A549 (cell line): ENCODE measurements around the gene TMEM163. TPM values are rescaled to one million over a fixed set of nuclear protein-coding genes. Genes with fewer than 3 reads are reported as not detected.

Source experiments
- ATAC-seq, 2 experiments: fragments of 200-7000 bp in 1 of 2; fragments of >200 bp in 1 of 2; cut with Nextera tagmentation in 1 of 2; cut with Tn5 transposase in 1 of 2; 3 replicates each; pipeline versions ENCODE4 v1.8.0 to v1.9.1; 2018 to 2020; ENCODE audit warnings: mild to moderate bottlenecking in 1 of 2, moderate library complexity in 1 of 2
- CTCF ChIA-PET: fragments of 300-600 bp; sonication (Branson Sonifier 250); formaldehyde crosslinking; extraction: SDS; loops from one replicate; lab custom pipeline; 2021; ENCODE audit warnings: antibody characterized with exemption, inconsistent platforms; lab: Yijun Ruan, JAX
- POLR2A ChIA-PET: fragments of 350-600 bp; formaldehyde crosslinking; extraction: SDS; loops from one replicate; lab custom pipeline; 2021; ENCODE audit warnings: antibody characterized with exemption, inconsistent platforms; lab: Yijun Ruan, JAX
- DNase-seq, 2 experiments: peaks; one replicate each; pipeline versions ENCODE4 v3.0.0 to v3.0.0-alpha.2; 2011 to 2016; ENCODE audit warnings: low read depth in 1 of 2, low spot score in 1 of 2
- FAIRE-seq: peaks from 2 replicates; lab custom pipeline; 2011; peaks lifted over from hg19 to GRCh38; lab: Jason Lieb, UNC
- H3K27ac ChIP-seq, 2 experiments: fragments of >200 bp; sonication (Bioruptor Twin); formaldehyde crosslinking; 3 replicates each; pipeline ENCODE4 v1.5.1; 2016 to 2017
- H3K4me1 ChIP-seq: fragments of >200 bp; sonication (Bioruptor Twin); formaldehyde crosslinking; 3 replicates; pipeline ENCODE4 v1.6.1; 2016
- H3K4me2 ChIP-seq: fragments of >200 bp; sonication (Bioruptor Twin); formaldehyde crosslinking; 3 replicates; pipeline ENCODE4 v1.6.1; 2016
- H3K4me3 ChIP-seq: fragments of >200 bp; sonication (Bioruptor Twin); formaldehyde crosslinking; 3 replicates; pipeline ENCODE4 v1.5.1; 2016
- H3K9me3 ChIP-seq: fragments of >200 bp; sonication (Bioruptor Twin); formaldehyde crosslinking; 3 replicates; pipeline ENCODE4 v1.6.1; 2016
- CBX8 ChIP-seq: fragments of 200-600 bp; sonication (generic); IDR thresholded peaks from 2 replicates; pipeline ENCODE4 v1.6.1; 2016
- CTCF ChIP-seq: fragments of >200 bp; sonication (Bioruptor Twin); formaldehyde crosslinking; IDR thresholded peaks from 3 replicates; pipeline ENCODE4 v1.5.1; 2016
- EP300 ChIP-seq, 2 experiments: fragments of >200 bp; sonication (Bioruptor Twin); formaldehyde crosslinking; IDR thresholded peaks; 2 replicates in 1 of 2; 3 replicates in 1 of 2; pipeline ENCODE4 v1.6.1; 2016 to 2017
- ESRRA ChIP-seq: fragments of 150-350 bp; IDR thresholded peaks from 2 replicates; pipeline ENCODE4 v1.6.1; 2014; ENCODE audit warnings: mild to moderate bottlenecking, low read length, borderline replicate concordance
- FOSL2 ChIP-seq, 2 experiments: fragments of 450-650 bp in 1 of 2; fragments of >200 bp in 1 of 2; sonication (Bioruptor Twin) in 1 of 2; formaldehyde crosslinking; IDR thresholded peaks; 2 replicates each; pipeline versions ENCODE4 v1.5.0 to v1.6.1; 2016 to 2020; ENCODE audit warnings: mild to moderate bottlenecking in 1 of 2, moderate library complexity in 1 of 2
- HES2 ChIP-seq: fragments of >200 bp; sonication (Bioruptor Twin); formaldehyde crosslinking; IDR thresholded peaks from 2 replicates; pipeline ENCODE4 v1.6.1; 2016
- HOXB13 ChIP-seq: fragments of 250-450 bp; sonication (Bioruptor Pico); IDR thresholded peaks from 2 replicates; pipeline ENCODE4 v1.5.0; 2020; ENCODE audit warnings: low read depth, mild to moderate bottlenecking, moderate library complexity
- KDM1A ChIP-seq: fragments of 200-600 bp; sonication (generic); IDR thresholded peaks from 2 replicates; pipeline ENCODE4 v1.6.1; 2016; ENCODE audit warnings: low read depth, mild to moderate bottlenecking
- KDM5A ChIP-seq: fragments of 200-600 bp; sonication (generic); IDR thresholded peaks from 2 replicates; pipeline ENCODE4 v1.6.1; 2016; ENCODE audit warnings: antibody characterized with exemption, mild to moderate bottlenecking
- MAX ChIP-seq: IDR thresholded peaks from 2 replicates; pipeline ENCODE4 v1.6.1; 2012
- USF2 ChIP-seq: fragments of 450-650 bp; IDR thresholded peaks from 2 replicates; pipeline ENCODE4 v1.6.1; 2014; ENCODE audit warnings: antibody characterized with exemption
- WGBS: methylation state at CpG from one replicate; pipeline ENCODE4 v1.1.6; 2017; ENCODE audit errors: missing lambda C conversion rate; 5-methylcytosine and 5-hydroxymethylcytosine counted together
- polyA plus RNA-seq, 4 experiments: library from polyadenylated mRNA; depleted of rRNA in 3 of 4; stranded (reverse); fragments of >200 nt; fragmentation: RNase III in 1 of 4; extraction: RNeasy Plus Mini Kit Qiagen cat#74134 plus additional on column Dnase treatment in 1 of 4; gene quantifications; 2 replicates in 3 of 4; 3 replicates in 1 of 4; pipeline ENCODE4 v1.2.3, GENCODE V29; 2011 to 2017

The TMEM163 gene
- polyA plus RNA-seq, 2 of the 4 experiments (the other 2 are of a cell fraction), result not detected

- WGBS, result 8% methylated on average over 3 of the region's 3 CpGs
- DNase-seq (no peak), ATAC-seq (no peak), FAIRE-seq (no peak)
- ChIA-PET CTCF (interaction anchor here (0.6 kb wide), 1 partner anchor 43 kb away, joined by 3 read pairs; no protein-coding TSS in a partner anchor), POLR2A (no interaction called here)
- Histone ChIP-seq H3K9me3 (no peaks in the 10 kb centered on the region), H3K4me2 (no peak overlapping the region), H3K27ac (no peak overlapping the region), H3K4me1 (no peaks in the 10 kb centered on the region), H3K4me3 (no peak overlapping the region)
- no peak for TF ChIP-seq HES2
- no peak for TF ChIP-seq HOXB13
- TF ChIP-seq CTCF, result no peak
- TF ChIP-seq FOSL2 (IDR thresholded peaks at IDR 0.05), result no peak
- no peak for TF ChIP-seq FOSL2 (CRISPR knock-in tag; IDR thresholded peaks at IDR 0.05)
- TF ChIP-seq CBX8, result no peak
- no peak for TF ChIP-seq KDM5A
Measured at GRCh38 chr2:134549104-134549503, 169.7 kb downstream of the TMEM163 start.

GRCh38 chr2:134540990-134541389, 177.8 kb downstream of the TMEM163 start:
- FAIRE-seq, result no peak
- TF ChIP-seq MAX, result no peak
- POLR2A ChIA-PET, result no interaction called here

GRCh38 chr2:134539981-134540380, 178.8 kb downstream of the TMEM163 start:
- no peak for FAIRE-seq
- CTCF ChIA-PET, result no interaction called here
- Histone ChIP-seq H3K4me1 (no peaks in the 10 kb centered on the region), H3K9me3 (no peaks in the 10 kb centered on the region), H3K4me3 (no peak overlapping the region), H3K27ac (no peak overlapping the region), H3K4me2 (no peak overlapping the region)
- WGBS, result 43% methylated on average over 4 of the region's 5 CpGs
- no peak for DNase-seq
- TF ChIP-seq ESRRA (no peak), EP300 (IDR thresholded peaks at IDR 0.05) (no peak), CTCF (no peak), KDM1A (no peak), USF2 (no peak)
- ATAC-seq, result no peak
- POLR2A ChIA-PET, result no interaction called here

More at GRCh38 chr2:134540990-134541389, 177.8 kb downstream of the TMEM163 start:
- no peak overlapping the region for H3K27ac ChIP-seq
- ATAC-seq (no peak), DNase-seq (no peak)
- CTCF ChIA-PET, result no interaction called here
- no peaks in the 10 kb centered on the region for H3K9me3 ChIP-seq
- H3K4me1 ChIP-seq, result no peaks in the 10 kb centered on the region
- H3K4me2 ChIP-seq, result no peak overlapping the region
- H3K4me3 ChIP-seq, result no peak overlapping the region

GRCh38 chr2:134537702-134538101, 181.1 kb downstream of the TMEM163 start:
- H3K4me3 ChIP-seq, result no peak overlapping the region
- TF ChIP-seq CTCF (no peak), HOXB13 (no peak), KDM1A (no peak)
- no peaks in the 10 kb centered on the region for H3K9me3 ChIP-seq
- 58% methylated on average over 4 of the region's 4 CpGs for WGBS
- CTCF ChIA-PET, result no interaction called here
- FAIRE-seq (no peak), DNase-seq (no peak), ATAC-seq (no peak)
- no peaks in the 10 kb centered on the region for H3K4me1 ChIP-seq
- POLR2A ChIA-PET, result no interaction called here
- H3K4me2 ChIP-seq, result no peak overlapping the region
- no peak overlapping the region for H3K27ac ChIP-seq
